ENCODE results near the gene FOLR1.

GRCh38 chr11:72222907-72223614 lies 31.1 kb downstream of the FOLR1 start:
- TF ChIP-seq TAF1 (IDR thresholded peaks at IDR 0.05; ENCODE audit: borderline replicate concordance, low read depth, low read length), result 0 out of 2 replicates have a peak, but pooled peaks have one; percentile 21
- no peak for TF ChIP-seq EZH2phosphoT487 (IDR thresholded peaks at IDR 0.05; ENCODE audit: borderline replicate concordance, low read depth)
- no peak; the same call in 1 of the 2 replicates for TF ChIP-seq SIN3A (IDR thresholded peaks at IDR 0.05; ENCODE audit: borderline replicate concordance, low read depth, low read length)
- TF ChIP-seq CTCF (IDR thresholded peaks at IDR 0.05), result no peak
- 0 out of 2 replicates have a peak, but pooled peaks have one; percentile 44 for TF ChIP-seq POLR2AphosphoS5 (IDR thresholded peaks at IDR 0.05; ENCODE audit: low read depth, low read length)
- peak; percentile 38; the same call in 1 of the 2 replicates for TF ChIP-seq YY1 (IDR thresholded peaks at IDR 0.05; ENCODE audit: low read depth)
- peak in 1 of 2 experiments; percentile 41; a peak in 1 of 4 replicates for TF ChIP-seq EP300 (IDR thresholded peaks at IDR 0.05; ENCODE audit: borderline replicate concordance in 1 of 2, low read depth in 1 of 2, low read length in 1 of 2)
- peak; percentile 86 for TF ChIP-seq MAX (IDR thresholded peaks at IDR 0.05; ENCODE audit: low read depth)
